Measurements from ENCODE around the gene ZNF750. TPM values are rescaled to one million over a fixed set of nuclear protein-coding genes. Genes with fewer than 3 reads are reported as not detected.

ZNF750 gene
- total RNA-seq, 1 donor from 2014 or later, result 4.7 TPM

- intact Hi-C loops (cut with DNase I), result no loop called here
- H3K27ac ChIP-seq, result no peak overlapping the region
- H3K4me3 ChIP-seq, result no peak overlapping the region
- TF ChIP-seq CTCF (IDR thresholded peaks at IDR 0.05), result no peak
- DNase-seq (no peak), ATAC-seq (no peak)
- H3K9me3 ChIP-seq, result no peaks in the 10 kb centered on the region
- H3K4me1 ChIP-seq, result no peaks in the 10 kb centered on the region
- H3K36me3 ChIP-seq, result peaks cover 46% of the 10 kb centered on the region
- H3K27me3 ChIP-seq (ENCODE audit: low read depth), result no peaks in the 10 kb centered on the region
These were observed 36.6 kb downstream of the ZNF750 start for GRCh38 chr17:82803185-82803584.

GRCh38 chr17:82802075-82802780 lies 37.6 kb downstream of the ZNF750 start:
- no peak for TF ChIP-seq CTCF (IDR thresholded peaks at IDR 0.05)
- H3K4me3 ChIP-seq, result no peak overlapping the region
- no peaks in the 10 kb centered on the region for H3K4me1 ChIP-seq
- intact Hi-C loops (cut with DNase I), result no loop called here
- no peaks in the 10 kb centered on the region for H3K9me3 ChIP-seq
- DNase-seq, result no peak
- peaks cover 41% of the 10 kb centered on the region for H3K36me3 ChIP-seq
- H3K27ac ChIP-seq, result no peak overlapping the region
- no peak for ATAC-seq
- no peaks in the 10 kb centered on the region for H3K27me3 ChIP-seq (ENCODE audit: low read depth)

- H3K27ac ChIP-seq, result no peak overlapping the region
- H3K36me3 ChIP-seq, result peaks cover 34% of the 10 kb centered on the region
- H3K27me3 ChIP-seq (ENCODE audit: low read depth), result no peaks in the 10 kb centered on the region
- ATAC-seq (no peak), DNase-seq (no peak)
- H3K4me1 ChIP-seq, result no peaks in the 10 kb centered on the region
- H3K4me3 ChIP-seq, result no peak overlapping the region
- no peak for TF ChIP-seq CTCF (IDR thresholded peaks at IDR 0.05)
- intact Hi-C loops (cut with DNase I), result no loop called here
- no peaks in the 10 kb centered on the region for H3K9me3 ChIP-seq
These were observed 38.3 kb downstream of the ZNF750 start for GRCh38 chr17:82801377-82801970.

- Histone ChIP-seq H3K4me3 (no peak overlapping the region), H3K36me3 (peaks cover 28% of the 10 kb centered on the region), H3K4me1 (peaks cover 3% of the 10 kb centered on the region), H3K9me3 (no peaks in the 10 kb centered on the region), H3K27ac (no peak overlapping the region), H3K27me3 (ENCODE audit: low read depth) (no peaks in the 10 kb centered on the region)
- TF ChIP-seq CTCF (IDR thresholded peaks at IDR 0.05), result no peak
- intact Hi-C loops (cut with DNase I), result no loop called here
- ATAC-seq, result no peak
- DNase-seq, result no peak
These were observed 38.9 kb downstream of the ZNF750 start for GRCh38 chr17:82800885-82801284.

- ATAC-seq, result no peak
- H3K27ac ChIP-seq, result no peak overlapping the region
- no peak for TF ChIP-seq CTCF (IDR thresholded peaks at IDR 0.05)
- H3K4me1 ChIP-seq, result peaks cover 10% of the 10 kb centered on the region
- no peaks in the 10 kb centered on the region for H3K27me3 ChIP-seq (ENCODE audit: low read depth)
- DNase-seq, result no peak
- no peak overlapping the region for H3K4me3 ChIP-seq
- H3K36me3 ChIP-seq, result peaks cover 29% of the 10 kb centered on the region
- no peaks in the 10 kb centered on the region for H3K9me3 ChIP-seq
- intact Hi-C loops (cut with DNase I), result no loop called here
These were observed 40.2 kb downstream of the ZNF750 start for GRCh38 chr17:82799591-82799990.
